Measurements from ENCODE around the gene TAPBPL.

Gene TAPBPL

GRCh38 chr12:6464531-6464930 is 12.7 kb downstream of the TAPBPL start:
- TF ChIP-seq, protein P1, sequence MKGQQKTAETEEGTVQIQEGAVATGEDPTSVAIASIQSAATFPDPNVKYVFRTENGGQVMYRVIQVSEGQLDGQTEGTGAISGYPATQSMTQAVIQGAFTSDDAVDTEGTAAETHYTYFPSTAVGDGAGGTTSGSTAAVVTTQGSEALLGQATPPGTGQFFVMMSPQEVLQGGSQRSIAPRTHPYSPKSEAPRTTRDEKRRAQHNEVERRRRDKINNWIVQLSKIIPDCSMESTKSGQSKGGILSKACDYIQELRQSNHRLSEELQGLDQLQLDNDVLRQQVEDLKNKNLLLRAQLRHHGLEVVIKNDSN (IDR thresholded peaks at IDR 0.05), result no peak

- TF ChIP-seq RAD21 (IDR thresholded peaks at IDR 0.05; ENCODE audit: low read depth) (peak; percentile 99), MAX (IDR thresholded peaks at IDR 0.05) (no peak)
These were observed 13.8 kb downstream of the TAPBPL start for GRCh38 chr12:6465467-6466183.

DNA sequence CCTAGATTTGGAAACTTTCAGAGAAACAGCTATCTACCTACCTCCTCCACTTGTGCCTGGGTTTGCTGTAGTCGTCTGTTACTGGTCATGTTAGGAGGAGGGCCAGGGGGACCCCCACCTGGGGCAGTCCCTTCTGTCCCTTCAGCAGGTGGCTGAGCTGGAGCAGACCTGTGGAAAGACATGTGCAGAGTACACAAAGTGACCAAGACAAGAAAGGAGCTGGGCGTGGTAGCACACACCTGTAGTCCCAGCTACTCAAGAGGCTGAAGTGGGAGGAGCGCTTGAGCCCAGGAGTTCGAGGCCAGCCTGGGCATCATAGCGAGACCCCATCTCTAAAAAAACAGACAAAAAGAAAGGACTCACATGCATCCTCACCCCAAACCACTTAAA is 14.3 kb downstream of the TAPBPL start:
- no peak for TF ChIP-seq TEAD4 (IDR thresholded peaks at IDR 0.05)
- TF ChIP-seq NFIC (IDR thresholded peaks at IDR 0.05), result no peak
- TF ChIP-seq, protein P1 (IDR thresholded peaks at IDR 0.05), result no peak
- no peak for TF ChIP-seq CEBPB (IDR thresholded peaks at IDR 0.05)
- no peak for TF ChIP-seq REST (IDR thresholded peaks at IDR 0.05; ENCODE audit: low read depth)
- no peak for TF ChIP-seq RAD21 (IDR thresholded peaks at IDR 0.05; ENCODE audit: low read depth)
- TF ChIP-seq TAF1 (IDR thresholded peaks at IDR 0.05; ENCODE audit: low read depth), result no peak
- TF ChIP-seq TCF12 (IDR thresholded peaks at IDR 0.05; ENCODE audit: low read depth), result no peak
- TF ChIP-seq ZBTB7A (IDR thresholded peaks at IDR 0.05; ENCODE audit: low read depth), result no peak
- no peak for TF ChIP-seq FOXM1 (IDR thresholded peaks at IDR 0.05; ENCODE audit: borderline replicate concordance, low read depth)
- TF ChIP-seq CREB1 (IDR thresholded peaks at IDR 0.05; ENCODE audit: low read depth), result no peak

- TF ChIP-seq FOXM1 (IDR thresholded peaks at IDR 0.05; ENCODE audit: borderline replicate concordance, low read depth), result no peak
- no peak for TF ChIP-seq MAX (IDR thresholded peaks at IDR 0.05)
- TF ChIP-seq CEBPB (IDR thresholded peaks at IDR 0.05), result no peak
- TF ChIP-seq TEAD4 (IDR thresholded peaks at IDR 0.05), result no peak
- no peak for TF ChIP-seq YY1 (IDR thresholded peaks at IDR 0.05; ENCODE audit: low read depth)
- TF ChIP-seq ZBTB7A (IDR thresholded peaks at IDR 0.05; ENCODE audit: low read depth), result no peak
These were observed 16.4 kb downstream of the TAPBPL start for GRCh38 chr12:6468283-6468575.

GRCh38 chr12:6469092-6469491 is 17.2 kb downstream of the TAPBPL start:
- TF ChIP-seq CREB1 (IDR thresholded peaks at IDR 0.05; ENCODE audit: low read depth) (no peak), TAF1 (IDR thresholded peaks at IDR 0.05; ENCODE audit: low read depth) (no peak), MAX (IDR thresholded peaks at IDR 0.05) (no peak), YY1 (IDR thresholded peaks at IDR 0.05; ENCODE audit: low read depth) (no peak), TEAD4 (IDR thresholded peaks at IDR 0.05) (no peak), NFIC (IDR thresholded peaks at IDR 0.05) (no peak), RAD21 (IDR thresholded peaks at IDR 0.05; ENCODE audit: low read depth) (no peak), ZBTB7A (IDR thresholded peaks at IDR 0.05; ENCODE audit: low read depth) (no peak), FOXM1 (IDR thresholded peaks at IDR 0.05; ENCODE audit: borderline replicate concordance, low read depth) (no peak), EGR1 (IDR thresholded peaks at IDR 0.05) (no peak), EP300 (IDR thresholded peaks at IDR 0.05; ENCODE audit: borderline replicate concordance) (no peak), CEBPB (IDR thresholded peaks at IDR 0.05) (no peak), TCF12 (IDR thresholded peaks at IDR 0.05; ENCODE audit: low read depth) (no peak), REST (IDR thresholded peaks at IDR 0.05; ENCODE audit: low read depth) (no peak)
- TF ChIP-seq, protein P1 (IDR thresholded peaks at IDR 0.05), result no peak

Data from Ishikawa (cell line).